ENCODE measurements around the gene ZNF614. TPM values are rescaled to one million over a fixed set of nuclear protein-coding genes. Genes with fewer than 3 reads are reported as not detected.
A peak's percentile ranks its signal among the peaks of the same experiment; 100 is the strongest.

The ZNF614 gene
- total and polyA plus RNA-seq, 2 of the 13 experiments (the other 11 are each of a cell fraction or from before 2014, with no cell fraction given), result 13.0 to 22.8 TPM

GRCh38 chr19:52028027-52028779, at the start of gene ZNF614 (continued):
- TF ChIP-seq ZBTB10 (CRISPR knock-in tag; IDR thresholded peaks at IDR 0.05; ENCODE audit: borderline replicate concordance) (no peak), ZNF775 (CRISPR knock-in tag; IDR thresholded peaks at IDR 0.05; ENCODE audit: borderline replicate concordance) (no peak), ZNF768 (CRISPR knock-in tag; IDR thresholded peaks at IDR 0.05) (peak; percentile 65), RARG (CRISPR knock-in tag; IDR thresholded peaks at IDR 0.05; ENCODE audit: low read depth) (no peak), PRDM4 (CRISPR knock-in tag; IDR thresholded peaks at IDR 0.05; ENCODE audit: borderline replicate concordance) (no peak), NAIF1 (CRISPR knock-in tag; IDR thresholded peaks at IDR 0.05; ENCODE audit: borderline replicate concordance) (no peak; the same call in 1 of the 2 replicates), NFYB (CRISPR knock-in tag; IDR thresholded peaks at IDR 0.05) (0 out of 2 replicates have a peak, but pooled peaks have one; percentile 37), CSRNP1 (CRISPR knock-in tag; IDR thresholded peaks at IDR 0.05) (peak; percentile 86), CREBL2 (CRISPR knock-in tag; IDR thresholded peaks at IDR 0.05; ENCODE audit: borderline replicate concordance) (no peak), ZNF790 (CRISPR knock-in tag; IDR thresholded peaks at IDR 0.05; ENCODE audit: borderline replicate concordance) (peak; percentile 55; the same call in 1 of the 2 replicates), ARNT (IDR thresholded peaks at IDR 0.05) (no peak), ZNF382 (CRISPR knock-in tag; IDR thresholded peaks at IDR 0.05; ENCODE audit: borderline replicate concordance) (no peak), ARID4A (CRISPR knock-in tag; IDR thresholded peaks at IDR 0.05; ENCODE audit: borderline replicate concordance) (peak; percentile 96), ONECUT2 (CRISPR knock-in tag; IDR thresholded peaks at IDR 0.05) (no peak), ZNF639 (CRISPR knock-in tag; conservative IDR thresholded peaks at IDR 0.05) (no peak)

Data from HepG2 (cell line).